Measurements from ENCODE around the gene EXOC1L.

EXOC1L gene

DNA sequence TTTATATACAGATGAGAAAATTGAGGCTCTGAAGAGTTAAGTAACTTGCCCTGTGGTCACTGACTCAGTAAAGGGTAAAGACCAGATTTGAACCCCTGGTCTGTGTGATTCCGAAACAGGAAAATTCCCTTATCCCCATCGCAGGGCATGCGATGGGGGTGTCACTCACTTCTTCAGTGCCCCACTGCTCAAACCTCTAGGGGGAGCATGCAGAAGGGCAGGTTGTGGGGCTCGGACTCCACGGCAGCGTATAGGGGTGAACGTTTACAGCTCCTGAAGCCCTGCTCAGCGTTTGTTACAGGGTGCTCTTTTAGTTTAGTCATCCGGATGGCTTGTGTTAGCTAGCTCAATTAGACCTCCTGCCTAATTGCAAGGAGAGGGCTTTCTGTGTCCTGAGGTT is 30.1 kb downstream of the EXOC1L start:
- intact Hi-C loops (cut with micrococcal nuclease): loop anchor here (5.0 kb wide), 2 partner anchors 302 to 1128 kb away; partner anchors contain the start of genes CLOCK, NOA1 and POLR2B
- peaks cover 9% of the 10 kb centered on the region for H3K36me3 Mint-ChIP-seq (ENCODE audit: low read depth)
- no peak overlapping the region for H3K27ac Mint-ChIP-seq
- no peaks in the 10 kb centered on the region for H3K4me1 Mint-ChIP-seq (ENCODE audit: low read depth)
- H3K9me3 Mint-ChIP-seq: no peaks in the 10 kb centered on the region
- H3K4me3 Mint-ChIP-seq: no peak overlapping the region
- H3K27me3 Mint-ChIP-seq: peaks cover 11% of the 10 kb centered on the region

- Mint-ChIP-seq H3K36me3 (ENCODE audit: low read depth) (peaks cover 9% of the 10 kb centered on the region), H3K9me3 (no peaks in the 10 kb centered on the region), H3K27ac (no peak overlapping the region), H3K4me1 (ENCODE audit: low read depth) (no peaks in the 10 kb centered on the region), H3K4me3 (no peak overlapping the region), H3K27me3 (peaks cover 11% of the 10 kb centered on the region)
- intact Hi-C loops (cut with micrococcal nuclease): loop anchor here (2.0 to 5.0 kb wide), 4 partner anchors 97 to 1125 kb away; partner anchors contain the start of genes CEP135, CLOCK, NOA1 and POLR2B
These were observed 32.3 kb downstream of the EXOC1L start for GRCh38 chr4:55851885-55852284.

DNA sequence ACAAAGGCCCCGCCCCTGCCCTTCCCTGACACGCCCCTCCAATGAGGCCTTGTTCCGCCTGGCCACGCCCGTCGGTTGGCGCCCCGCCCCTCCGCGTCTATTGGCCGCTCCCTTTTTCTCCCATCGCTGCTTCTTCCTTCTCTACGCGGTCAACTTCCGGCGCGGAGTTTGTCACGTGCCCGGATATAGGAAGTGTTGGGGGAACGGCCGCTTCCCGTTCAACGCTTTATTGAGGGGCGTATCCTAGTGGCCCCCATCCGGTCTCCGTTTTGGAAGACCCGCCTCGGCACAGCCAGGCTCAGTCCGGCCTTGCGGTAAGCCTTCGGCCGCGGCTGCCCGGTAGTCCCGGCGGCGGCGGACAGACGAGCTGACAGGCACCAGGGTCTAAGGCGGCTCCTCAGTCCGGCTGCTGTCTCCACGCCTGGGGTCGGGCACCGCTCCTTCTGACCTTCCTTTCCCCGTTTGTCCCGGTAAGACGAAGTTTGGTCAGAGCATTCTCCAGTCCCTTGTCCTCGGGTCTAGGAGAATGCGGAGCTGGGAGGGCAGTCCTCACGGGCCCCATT is 34.0 kb downstream of the EXOC1L start, which contains the start of gene EXOC1:
EXOC1 (plus strand) TSS at position 165 of the 563 bp plus-strand sequence. CDS start 4,676 bp downstream, outside the sequence.
- Mint-ChIP-seq H3K36me3 (ENCODE audit: low read depth) (peaks cover 10% of the 10 kb centered on the region), H3K4me1 (ENCODE audit: low read depth) (no peaks in the 10 kb centered on the region), H3K9me3 (no peaks in the 10 kb centered on the region), H3K4me3 (no peak within 1 kb of the TSS), H3K27ac (peak within 1 kb of the TSS; percentile 94), H3K27me3 (peaks cover 8% of the 10 kb centered on the region)
- intact Hi-C loops (cut with micrococcal nuclease): loop anchor here (2.0 to 5.0 kb wide), 4 partner anchors 95 to 1124 kb away; partner anchors contain the start of genes CEP135, CLOCK, NOA1 and POLR2B

GRCh38 chr4:55854129-55854528 is 34.5 kb downstream of the EXOC1L start:
- Mint-ChIP-seq H3K27me3 (peaks cover 8% of the 10 kb centered on the region), H3K4me1 (ENCODE audit: low read depth) (no peaks in the 10 kb centered on the region), H3K36me3 (ENCODE audit: low read depth) (peaks cover 16% of the 10 kb centered on the region), H3K4me3 (no peak overlapping the region), H3K9me3 (no peaks in the 10 kb centered on the region), H3K27ac (peak overlapping the region; percentile 94)
- intact Hi-C loops (cut with micrococcal nuclease): loop anchor here (5.0 kb wide), 2 partner anchors 307 to 1123 kb away; partner anchors contain the start of genes CLOCK, NOA1 and POLR2B

- Mint-ChIP-seq H3K9me3 (no peaks in the 10 kb centered on the region), H3K27ac (no peak overlapping the region), H3K27me3 (no peaks in the 10 kb centered on the region), H3K4me3 (no peak overlapping the region), H3K4me1 (ENCODE audit: low read depth) (no peaks in the 10 kb centered on the region), H3K36me3 (ENCODE audit: low read depth) (peaks cover 50% of the 10 kb centered on the region)
- intact Hi-C loops (cut with micrococcal nuclease): no loop called here
These were observed 38.0 kb downstream of the EXOC1L start for GRCh38 chr4:55857586-55857985.

- H3K36me3 Mint-ChIP-seq (ENCODE audit: low read depth): peaks cover 50% of the 10 kb centered on the region
These were observed 40.1 kb downstream of the EXOC1L start for GRCh38 chr4:55859711-55860110.

DNA sequence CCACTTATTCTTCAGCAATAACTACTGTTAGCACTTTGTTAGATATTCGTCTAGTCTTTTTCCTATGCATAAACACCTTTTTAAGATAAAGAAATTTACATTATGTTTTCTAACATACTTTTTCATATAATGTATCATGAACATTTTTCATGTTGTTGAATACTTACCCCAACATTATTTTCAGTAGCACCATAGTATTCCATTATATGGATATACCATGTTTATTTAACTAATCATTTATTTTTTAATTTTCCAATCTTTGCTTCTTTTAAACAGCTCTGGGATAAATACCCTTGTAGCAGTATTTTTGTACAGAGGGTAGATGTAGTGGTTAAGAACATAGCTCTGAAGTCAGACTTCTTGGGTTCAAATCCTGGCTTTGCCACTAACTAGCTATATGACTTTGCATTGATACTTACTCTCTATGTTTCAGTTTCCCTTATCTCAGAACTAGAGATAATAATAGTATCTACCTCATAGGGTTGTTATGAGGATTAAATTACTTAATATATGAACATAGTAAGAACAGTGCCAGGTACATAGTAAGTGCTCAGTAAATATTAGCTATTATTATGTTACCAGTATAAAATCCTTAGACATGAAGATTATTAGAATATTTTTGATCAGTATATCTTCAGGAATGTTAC is 45.1 kb downstream of the EXOC1L start:
- Mint-ChIP-seq H3K4me1 (ENCODE audit: low read depth) (peaks cover 17% of the 10 kb centered on the region), H3K4me3 (no peak overlapping the region), H3K9me3 (no peaks in the 10 kb centered on the region), H3K27ac (no peak overlapping the region), H3K36me3 (ENCODE audit: low read depth) (peaks cover 68% of the 10 kb centered on the region), H3K27me3 (no peaks in the 10 kb centered on the region)
- intact Hi-C loops (cut with micrococcal nuclease): loop anchor here (5.0 kb wide), 2 partner anchors 432 to 457 kb away; no protein-coding TSS in a partner anchor

More at GRCh38 chr4:55859711-55860110, 40.1 kb downstream of the EXOC1L start:
- no peak overlapping the region for H3K4me3 Mint-ChIP-seq
- intact Hi-C loops (cut with micrococcal nuclease): no loop called here
- no peaks in the 10 kb centered on the region for H3K4me1 Mint-ChIP-seq (ENCODE audit: low read depth)
- no peak overlapping the region for H3K27ac Mint-ChIP-seq
- H3K9me3 Mint-ChIP-seq: no peaks in the 10 kb centered on the region
- H3K27me3 Mint-ChIP-seq: no peaks in the 10 kb centered on the region

DNA sequence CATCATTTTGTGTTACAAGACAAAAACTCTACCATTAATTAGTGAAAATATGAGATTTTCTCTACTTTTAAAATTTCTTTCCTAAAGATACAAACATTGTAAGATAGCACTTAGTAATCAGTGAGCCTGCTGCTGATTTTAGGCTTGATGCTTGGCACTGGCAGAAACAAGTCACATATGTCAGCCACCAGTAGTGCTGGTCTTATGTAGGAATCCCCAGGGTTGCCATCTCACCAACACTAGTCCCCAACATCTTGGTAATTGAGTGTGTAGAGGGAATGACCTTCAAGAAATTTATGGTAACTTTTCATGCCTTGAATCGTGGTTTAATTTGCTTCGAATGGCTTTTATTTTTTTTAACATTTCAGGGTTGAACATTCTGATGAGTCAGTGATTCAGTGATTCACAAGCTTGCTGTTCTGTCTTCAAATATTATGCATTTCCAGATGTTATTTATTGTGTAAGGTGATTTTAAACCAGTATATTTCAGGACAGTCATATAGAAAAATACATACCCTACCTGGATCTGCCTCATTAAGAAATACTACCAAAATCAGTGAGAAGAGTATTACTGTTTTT is 45.7 kb downstream of the EXOC1L start:
- H3K27me3 Mint-ChIP-seq: no peaks in the 10 kb centered on the region
- peaks cover 17% of the 10 kb centered on the region for H3K4me1 Mint-ChIP-seq (ENCODE audit: low read depth)
- no peaks in the 10 kb centered on the region for H3K9me3 Mint-ChIP-seq
- intact Hi-C loops (cut with micrococcal nuclease): loop anchor here (5.0 kb wide), 2 partner anchors 433 to 458 kb away; no protein-coding TSS in a partner anchor
- peaks cover 69% of the 10 kb centered on the region for H3K36me3 Mint-ChIP-seq (ENCODE audit: low read depth)
- H3K27ac Mint-ChIP-seq: peak overlapping the region; percentile 56
- H3K4me3 Mint-ChIP-seq: no peak overlapping the region

- Mint-ChIP-seq H3K4me1 (ENCODE audit: low read depth) (peaks cover 17% of the 10 kb centered on the region), H3K4me3 (no peak overlapping the region), H3K27me3 (no peaks in the 10 kb centered on the region), H3K9me3 (no peaks in the 10 kb centered on the region), H3K36me3 (ENCODE audit: low read depth) (peaks cover 69% of the 10 kb centered on the region), H3K27ac (peak overlapping the region; percentile 56)
- intact Hi-C loops (cut with micrococcal nuclease): loop anchor here (5.0 kb wide), 2 partner anchors 434 to 459 kb away; no protein-coding TSS in a partner anchor
These were observed 46.8 kb downstream of the EXOC1L start for GRCh38 chr4:55866290-55866907.

GRCh38 chr4:55866973-55867574 is 47.5 kb downstream of the EXOC1L start:
- Mint-ChIP-seq H3K27ac (peak overlapping the region; percentile 56), H3K4me3 (no peak overlapping the region), H3K4me1 (ENCODE audit: low read depth) (peaks cover 17% of the 10 kb centered on the region), H3K36me3 (ENCODE audit: low read depth) (peaks cover 65% of the 10 kb centered on the region), H3K27me3 (no peaks in the 10 kb centered on the region), H3K9me3 (no peaks in the 10 kb centered on the region)
- intact Hi-C loops (cut with micrococcal nuclease): loop anchor here (5.0 kb wide), 2 partner anchors 435 to 460 kb away; no protein-coding TSS in a partner anchor

GRCh38 chr4:55868581-55869090 is 49.0 kb downstream of the EXOC1L start:
- no peaks in the 10 kb centered on the region for H3K27me3 Mint-ChIP-seq
- intact Hi-C loops (cut with micrococcal nuclease): loop anchor here (5.0 kb wide), 2 partner anchors 436 to 461 kb away; no protein-coding TSS in a partner anchor
- no peak overlapping the region for H3K4me3 Mint-ChIP-seq
- no peak overlapping the region for H3K27ac Mint-ChIP-seq
- no peaks in the 10 kb centered on the region for H3K9me3 Mint-ChIP-seq
- H3K36me3 Mint-ChIP-seq (ENCODE audit: low read depth): peaks cover 63% of the 10 kb centered on the region
- peaks cover 17% of the 10 kb centered on the region for H3K4me1 Mint-ChIP-seq (ENCODE audit: low read depth)

GRCh38 chr4:55871299-55871800 is 51.8 kb downstream of the EXOC1L start:
- Mint-ChIP-seq H3K27ac (no peak overlapping the region), H3K4me1 (ENCODE audit: low read depth) (peaks cover 6% of the 10 kb centered on the region), H3K4me3 (no peak overlapping the region), H3K9me3 (no peaks in the 10 kb centered on the region), H3K36me3 (ENCODE audit: low read depth) (peaks cover 67% of the 10 kb centered on the region), H3K27me3 (no peaks in the 10 kb centered on the region)
- intact Hi-C loops (cut with micrococcal nuclease): loop anchor here (10.0 kb wide), 1 partner anchor 613 kb away; no protein-coding TSS in a partner anchor

DNA sequence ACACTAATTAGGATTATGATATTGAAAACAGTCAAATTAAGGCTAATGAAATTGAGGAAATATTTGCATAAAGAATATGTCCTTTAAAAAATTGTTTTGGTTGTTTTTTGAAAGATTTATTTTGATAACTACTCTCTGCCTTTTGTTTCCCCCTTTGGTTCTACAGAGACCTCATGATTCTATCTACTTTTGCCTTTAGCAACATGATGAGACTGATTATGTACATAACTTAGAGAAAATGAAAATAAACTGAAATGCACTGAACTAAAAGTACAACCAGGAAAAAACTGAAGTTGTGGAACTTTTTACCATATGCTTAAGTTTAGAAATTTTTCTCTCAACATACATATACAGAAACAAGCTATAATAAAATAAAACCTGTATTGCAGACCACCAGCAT is 55.2 kb downstream of the EXOC1L start:
- H3K4me1 Mint-ChIP-seq (ENCODE audit: low read depth): no peaks in the 10 kb centered on the region
- no peak overlapping the region for H3K4me3 Mint-ChIP-seq
- H3K27me3 Mint-ChIP-seq: no peaks in the 10 kb centered on the region
- peaks cover 72% of the 10 kb centered on the region for H3K36me3 Mint-ChIP-seq (ENCODE audit: low read depth)
- H3K27ac Mint-ChIP-seq: no peak overlapping the region
- H3K9me3 Mint-ChIP-seq: no peaks in the 10 kb centered on the region
- intact Hi-C loops (cut with micrococcal nuclease): loop anchor here (10.0 kb wide), 1 partner anchor 610 kb away; no protein-coding TSS in a partner anchor

All from dendritic cell treated with granulocyte-macrophage colony-stimulating factor and Interleukin-4, amounts not matched to agents 40 ng/mL and 50 ng/mL, for 4 days (primary cell).